NCI-H1436 treated with DMSO at 0.1 percent for 48 hours (cell line): ENCODE measurements around the gene KCTD5.

Source experiments
- DNase-seq: peaks from one replicate; lab custom pipeline; 2025; lab: John Stamatoyannopoulos, UW

The KCTD5 gene

GRCh38 chr16:2752035-2752849 lies 69.9 kb downstream of the KCTD5 start, which contains the start of gene SRRM2:
SRRM2 (plus strand) TSS chr16:2752638; CDS start chr16:2756365, 3,727 bp downstream.
- peak; percentile 67 for DNase-seq

GRCh38 chr16:2752850-2753732 lies 70.8 kb downstream of the KCTD5 start:
- DNase-seq, result no peak

- DNase-seq, result no peak
These were observed 71.4 kb downstream of the KCTD5 start for GRCh38 chr16:2753733-2754020.

GRCh38 chr16:2755158-2755557 lies 72.8 kb downstream of the KCTD5 start:
- no peak for DNase-seq

- DNase-seq, result no peak
These were observed 74.1 kb downstream of the KCTD5 start for GRCh38 chr16:2756288-2757015.

GRCh38 chr16:2757344-2757743 lies 75.0 kb downstream of the KCTD5 start:
- no peak for DNase-seq
